ENCODE measurements around the gene CFAP61.

CFAP61 gene

GRCh38 chr20:20052074-20052970 is at the start of gene CFAP61, which contains the start of gene CRNKL1:
TSS of gene CFAP61 (plus strand) at chr20:20052532. CDS start at chr20:20056654, 4,122 bp downstream.
TSS of gene CRNKL1 (minus strand) at chr20:20052466. CDS start at chr20:20052342, 124 bp downstream.
- H3K4me1 ChIP-seq (ENCODE audit: control insufficient read depth, insufficient read depth, low read length) = 0 out of 2 replicates have a peak, but pooled peaks cover 2% of the 10 kb centered on the region
- CTCF ChIA-PET = interaction anchor here (0.6 to 1.1 kb wide), 5 partner anchors 9 to 423 kb away, joined by 3 read pairs; no protein-coding TSS in a partner anchor
- peaks cover 22 to 32% of the 10 kb centered on the region in 2 experiments for H3K36me3 ChIP-seq (ENCODE audit: control insufficient read depth in 2 of 2, insufficient read depth in 1 of 2, low read length in 2 of 2)
- no peaks in the 10 kb centered on the region for H3K9me3 ChIP-seq (ENCODE audit: control insufficient read depth, insufficient read depth, low read depth, low read length)
- H3K27ac ChIP-seq (ENCODE audit: extremely low read depth, low read depth, low read length) = peak within 1 kb of the TSS; percentile 66
- H3K4me3 ChIP-seq (ENCODE audit: low read depth, low read length) = peak within 1 kb of the TSS; percentile 74
- POLR2A ChIA-PET = interaction anchor here (0.6 to 1.9 kb wide), 5 partner anchors 9 to 245 kb away, joined by 3 to 9 read pairs (median 6); partner anchors contain the start of gene NAA20
- TF ChIP-seq ZNF610 (tag by site-specific recombination; IDR thresholded peaks at IDR 0.05; ENCODE audit: borderline replicate concordance) (no peak; the same call in 1 of the 2 replicates), SCRT1 (tag by site-specific recombination; IDR thresholded peaks at IDR 0.05; ENCODE audit: borderline replicate concordance) (no peak), ZBTB17 (tag by site-specific recombination; IDR thresholded peaks at IDR 0.05) (peak; percentile 100), ZNF23 (tag by site-specific recombination; IDR thresholded peaks at IDR 0.05; ENCODE audit: borderline replicate concordance) (no peak), ZNF76 (tag by site-specific recombination; IDR thresholded peaks at IDR 0.05; ENCODE audit: borderline replicate concordance, low read depth) (peak; percentile 94), ZSCAN30 (tag by site-specific recombination; IDR thresholded peaks at IDR 0.05) (0 out of 2 replicates have a peak, but pooled peaks have one; percentile 40), KLF8 (tag by site-specific recombination; IDR thresholded peaks at IDR 0.05) (peak; percentile 88), ZNF37A (tag by site-specific recombination; IDR thresholded peaks at IDR 0.05) (no peak), BCL11B (tag by site-specific recombination; IDR thresholded peaks at IDR 0.05; ENCODE audit: low read depth) (no peak), ZNF621 (tag by site-specific recombination; IDR thresholded peaks at IDR 0.05) (no peak), ZNF280D (tag by site-specific recombination; IDR thresholded peaks at IDR 0.05) (no peak), ZNF600 (tag by site-specific recombination; IDR thresholded peaks at IDR 0.05) (peak; percentile 99), BCL6B (tag by site-specific recombination; IDR thresholded peaks at IDR 0.05) (peak; percentile 93), YY2 (tag by site-specific recombination; IDR thresholded peaks at IDR 0.05) (peak; percentile 54; the same call in 1 of the 2 replicates), ZNF561 (tag by site-specific recombination; IDR thresholded peaks at IDR 0.05; ENCODE audit: borderline replicate concordance) (no peak), ZBTB6 (tag by site-specific recombination; IDR thresholded peaks at IDR 0.05) (peak; percentile 81; the same call in 1 of the 2 replicates), KLF7 (tag by site-specific recombination; IDR thresholded peaks at IDR 0.05; ENCODE audit: borderline replicate concordance) (peak; percentile 65; the same call in 1 of the 2 replicates), INSM2 (tag by site-specific recombination; IDR thresholded peaks at IDR 0.05) (peak; percentile 55; the same call in 1 of the 2 replicates), ZBTB21 (tag by site-specific recombination; IDR thresholded peaks at IDR 0.05) (peak; percentile 80), EGR2 (tag by site-specific recombination; IDR thresholded peaks at IDR 0.05; ENCODE audit: low read depth) (peak; percentile 30), ZNF518A (tag by site-specific recombination; conservative IDR thresholded peaks at IDR 0.05; ENCODE audit: low read depth) (peak; percentile 93), ZNF366 (tag by site-specific recombination; conservative IDR thresholded peaks at IDR 0.05) (peak; percentile 53), ZNF529 (tag by site-specific recombination; IDR thresholded peaks at IDR 0.05; ENCODE audit: insufficient replicate concordance) (no peak), ZBTB48 (tag by site-specific recombination; IDR thresholded peaks at IDR 0.05) (0 out of 2 replicates have a peak, but pooled peaks have one; percentile 25)
